GDM1 (cell line): ENCODE data around the gene HTR3B.
"Not testable (repeated sequence)": the region's sequence is repeated elsewhere in the genome, so short reads cannot be mapped to it uniquely, and the experiment has no call there.

Experiments used
- DNase-seq: peaks from one replicate; lab custom pipeline; 2025; lab: John Stamatoyannopoulos, UW

The HTR3B gene

DNA sequence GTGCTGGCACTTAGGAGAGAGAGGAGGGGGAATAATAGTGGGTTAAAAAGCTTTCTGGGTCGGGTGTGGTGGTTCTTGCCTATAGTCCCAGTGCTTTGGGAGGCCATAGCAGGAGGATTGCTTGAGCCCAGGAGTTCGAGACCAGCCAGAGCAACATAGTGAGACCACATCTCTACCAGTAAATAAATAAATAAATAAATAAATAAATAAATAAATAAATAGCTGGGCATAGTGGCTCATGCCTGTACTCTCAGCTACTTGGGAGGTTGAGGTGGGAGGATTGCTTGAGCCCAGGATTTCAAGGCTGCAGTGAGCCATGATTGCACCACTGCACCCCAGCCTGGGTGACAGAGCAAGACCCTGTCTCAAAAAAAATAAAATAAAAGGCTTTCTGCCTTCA, 41.6 kb downstream of the HTR3B start:
- not testable (repeated sequence) for DNase-seq

DNA sequence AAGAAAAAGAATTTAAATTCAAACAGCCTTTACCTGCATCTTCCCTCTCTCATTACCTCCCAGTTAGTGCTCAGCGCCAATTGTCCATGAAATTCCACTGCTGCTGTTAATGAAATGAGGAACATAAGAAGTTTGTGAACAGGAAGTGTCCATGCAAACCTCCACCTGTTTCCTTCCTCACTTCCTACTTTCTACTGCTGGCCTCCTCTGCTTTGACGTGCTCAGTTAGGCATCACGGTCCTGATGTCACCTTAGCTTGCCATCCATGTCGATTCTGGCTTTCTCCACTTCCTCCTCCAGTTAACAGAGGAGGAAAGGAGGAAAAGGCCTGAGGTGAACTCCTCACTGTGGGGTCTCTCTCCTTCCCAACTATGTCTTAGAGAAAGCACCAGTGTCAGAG, 43.4 kb downstream of the HTR3B start:
- DNase-seq = no peak

DNA sequence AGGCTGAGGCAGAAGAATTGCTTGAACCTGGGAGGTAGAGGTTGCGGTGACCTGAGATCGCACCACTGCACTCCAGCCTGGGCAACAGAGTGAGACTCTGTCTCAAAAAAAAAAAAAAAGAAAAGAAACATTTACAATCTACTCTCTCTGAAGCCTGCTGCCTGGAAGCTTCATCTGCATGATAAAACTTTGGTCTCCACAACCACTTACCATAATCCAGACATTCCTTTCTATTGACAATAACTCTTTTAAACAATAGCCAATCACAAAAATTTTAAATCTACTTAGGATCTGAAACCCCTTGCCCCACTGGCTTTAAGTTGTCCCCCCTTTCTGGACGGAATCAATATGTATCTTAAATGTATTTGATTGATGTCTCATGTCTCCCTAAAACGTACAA, 45.3 kb downstream of the HTR3B start:
- DNase-seq = no peak

DNA sequence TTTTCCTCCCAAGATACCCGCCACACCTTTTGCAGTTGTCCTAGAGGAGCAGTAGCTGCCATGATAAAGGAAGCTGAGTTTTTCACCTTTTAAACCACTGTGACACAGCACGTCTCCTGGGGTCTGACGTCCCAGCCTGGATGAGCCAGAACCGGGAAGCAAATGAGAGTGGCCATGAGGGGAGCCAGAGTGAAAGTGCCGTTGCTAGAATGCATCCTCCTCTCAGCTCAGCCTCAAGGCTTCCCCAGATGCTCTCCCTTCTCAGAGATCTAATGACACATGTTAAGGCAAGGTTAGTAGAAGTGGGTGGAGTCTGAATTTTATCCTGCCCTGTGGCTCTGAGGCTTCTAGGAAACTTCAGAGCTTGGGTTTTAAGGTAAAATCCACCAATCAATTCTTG, 46.9 kb downstream of the HTR3B start:
- DNase-seq = no peak

DNA sequence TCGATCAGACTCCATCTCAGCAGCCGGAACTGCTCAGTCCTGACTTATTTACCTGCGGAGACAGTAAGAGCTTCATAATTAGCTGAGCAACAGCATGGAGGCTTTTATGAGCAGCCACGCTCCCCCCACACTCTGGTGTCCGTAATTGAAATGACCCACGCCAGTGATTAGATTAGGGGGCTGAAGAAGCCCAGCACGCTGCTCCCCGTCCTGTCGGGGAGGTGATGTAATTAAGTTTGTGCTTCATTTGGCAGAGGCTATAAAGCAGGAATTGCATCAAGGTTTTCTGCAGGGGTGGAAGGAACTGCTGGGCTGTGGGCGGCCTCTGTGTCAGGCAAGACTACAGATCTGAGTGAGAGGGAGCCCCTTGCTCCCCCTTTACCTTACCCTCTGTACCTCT, 47.5 kb downstream of the HTR3B start:
- DNase-seq = no peak

DNA sequence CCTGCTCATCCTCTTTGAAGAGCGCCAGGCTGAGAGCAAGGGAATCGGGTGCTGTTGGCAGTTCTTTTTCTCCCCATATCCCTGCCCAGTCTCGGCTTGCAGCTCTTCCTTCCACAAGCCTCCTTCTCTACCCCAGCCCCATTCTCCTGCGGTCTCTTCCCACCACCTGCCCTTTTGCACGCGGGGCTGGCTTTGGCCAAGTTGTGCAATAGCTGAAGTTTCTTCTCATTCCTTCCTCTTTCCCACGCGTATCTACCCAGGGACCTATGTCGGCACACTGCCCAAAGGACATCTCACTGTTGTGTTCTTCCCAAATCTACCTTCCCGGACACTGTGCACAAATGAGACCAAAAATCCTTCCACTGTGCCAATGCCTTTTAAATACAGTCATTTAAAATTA, 48.0 kb downstream of the HTR3B start:
- no peak for DNase-seq

DNA sequence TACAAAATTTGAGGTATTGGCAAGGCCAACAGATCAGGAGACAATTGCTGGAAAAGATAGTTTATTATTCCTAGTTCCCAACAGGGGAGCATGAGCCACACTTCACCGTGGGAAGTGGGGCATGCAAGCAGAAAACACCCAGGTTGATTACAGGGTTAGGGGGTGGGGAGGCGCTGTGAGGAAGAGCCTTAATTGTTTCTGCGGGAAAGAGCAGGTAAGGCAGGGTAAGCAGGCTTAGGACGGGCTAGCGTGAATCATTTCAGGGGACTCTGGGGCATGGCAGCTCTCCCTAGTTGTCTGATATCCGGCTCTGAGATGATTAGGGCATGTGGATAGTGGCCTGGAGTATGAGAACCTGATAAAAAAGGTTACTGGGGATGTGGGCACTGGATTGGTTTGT, 49.6 kb downstream of the HTR3B start:
- DNase-seq = no peak

DNA sequence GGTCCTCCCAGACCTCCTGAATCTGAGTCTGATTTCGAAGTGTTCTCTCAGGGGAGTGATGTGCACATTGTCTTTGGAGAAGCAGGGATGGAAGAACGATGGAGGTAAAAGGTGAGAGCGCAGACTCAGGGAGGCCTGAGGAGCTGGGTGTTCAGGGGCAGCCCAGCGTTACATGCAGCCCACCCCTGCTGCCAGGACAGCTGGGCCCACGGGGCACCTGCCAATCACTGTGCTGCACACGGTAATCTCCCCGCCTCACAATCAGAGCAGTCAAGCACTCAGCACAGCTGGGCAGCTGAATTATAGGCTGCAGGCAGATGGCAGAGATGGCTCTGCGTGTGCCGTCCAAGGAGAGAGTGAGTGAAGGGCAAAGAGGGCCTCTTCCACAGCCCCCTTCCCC, 52.4 kb downstream of the HTR3B start:
- DNase-seq = no peak

DNA sequence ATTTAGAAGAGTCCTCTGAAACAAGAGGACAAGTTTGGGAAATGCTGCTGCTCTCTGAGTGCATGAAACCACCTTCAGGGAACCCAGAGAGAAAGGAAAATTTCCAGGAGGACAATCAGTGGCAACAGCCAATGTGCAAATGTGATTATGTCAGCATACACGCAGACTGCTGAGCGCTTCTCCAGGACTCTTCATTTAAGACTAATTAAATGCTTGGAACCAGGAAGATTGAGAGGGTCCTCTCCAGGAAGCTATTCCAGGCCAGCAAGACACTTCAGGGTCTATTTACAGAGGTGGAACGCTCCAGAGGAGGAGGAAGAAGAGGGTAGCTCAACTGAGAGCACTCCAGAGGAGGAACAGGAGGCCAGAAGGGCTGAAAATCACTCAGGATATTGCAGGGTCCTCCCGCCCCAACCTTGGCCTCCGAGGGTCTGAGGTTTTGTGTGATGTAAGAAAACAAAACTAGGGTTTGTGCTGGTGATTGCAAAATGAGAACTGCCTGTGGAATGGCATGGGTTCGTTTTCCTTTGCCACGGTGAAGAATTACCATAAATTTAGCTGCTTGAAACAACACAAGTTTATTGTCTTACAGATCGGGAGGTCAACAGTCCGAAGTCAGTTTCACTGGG, 56.2 kb downstream of the HTR3B start:
- DNase-seq = no peak

DNA sequence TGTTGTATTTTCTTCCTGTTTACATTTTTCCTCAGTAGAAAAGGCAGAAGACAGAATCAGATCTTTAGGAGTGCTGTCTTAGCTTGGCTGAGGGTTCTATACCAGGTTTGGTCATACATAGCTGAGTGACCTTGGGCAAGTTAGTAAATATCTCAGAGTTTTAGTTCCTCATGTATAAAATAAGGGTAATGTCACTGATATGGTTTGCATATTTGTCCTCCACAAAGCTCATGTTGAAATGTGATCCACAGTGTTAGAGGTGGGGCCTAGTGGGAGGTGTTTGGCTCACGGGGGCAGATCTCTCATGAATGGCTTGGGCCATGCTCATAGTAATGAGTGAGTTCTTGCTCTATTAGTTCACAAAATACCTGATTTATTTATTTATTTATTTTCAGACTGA, 62.8 kb downstream of the HTR3B start:
- DNase-seq = no peak

DNA sequence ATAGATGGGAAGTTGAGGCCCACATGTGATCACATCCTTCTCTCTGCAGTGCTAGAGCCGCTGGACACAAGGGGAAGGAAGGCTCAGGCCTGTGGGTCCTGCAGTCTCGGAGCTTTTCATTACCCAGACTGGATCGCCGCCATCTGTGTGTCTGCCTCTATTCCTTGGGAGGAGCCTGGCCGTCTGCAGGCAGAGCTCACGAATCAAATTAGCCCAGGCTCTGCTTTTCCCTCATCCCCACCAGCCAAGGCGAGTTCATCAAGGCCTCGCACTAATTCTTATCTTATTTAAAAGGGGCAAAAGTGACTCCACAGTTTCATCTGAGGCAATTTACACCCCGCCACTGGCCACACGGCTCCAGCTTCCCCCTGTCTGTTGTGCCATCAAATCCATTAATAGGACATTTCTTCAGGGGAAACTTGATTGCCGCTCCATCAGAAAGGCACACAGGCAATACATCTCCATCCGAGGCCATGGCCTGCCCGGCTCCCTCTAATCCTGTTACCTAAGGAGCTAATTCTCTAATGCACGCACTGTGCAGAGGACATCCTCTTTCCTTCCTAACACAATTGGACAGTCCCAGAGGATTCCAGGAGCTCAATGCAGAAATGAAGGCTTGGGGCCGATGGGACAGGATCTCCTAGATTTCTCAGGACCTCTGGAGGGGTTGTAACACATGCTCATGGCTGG, 67.1 kb downstream of the HTR3B start:
- DNase-seq = no peak

DNA sequence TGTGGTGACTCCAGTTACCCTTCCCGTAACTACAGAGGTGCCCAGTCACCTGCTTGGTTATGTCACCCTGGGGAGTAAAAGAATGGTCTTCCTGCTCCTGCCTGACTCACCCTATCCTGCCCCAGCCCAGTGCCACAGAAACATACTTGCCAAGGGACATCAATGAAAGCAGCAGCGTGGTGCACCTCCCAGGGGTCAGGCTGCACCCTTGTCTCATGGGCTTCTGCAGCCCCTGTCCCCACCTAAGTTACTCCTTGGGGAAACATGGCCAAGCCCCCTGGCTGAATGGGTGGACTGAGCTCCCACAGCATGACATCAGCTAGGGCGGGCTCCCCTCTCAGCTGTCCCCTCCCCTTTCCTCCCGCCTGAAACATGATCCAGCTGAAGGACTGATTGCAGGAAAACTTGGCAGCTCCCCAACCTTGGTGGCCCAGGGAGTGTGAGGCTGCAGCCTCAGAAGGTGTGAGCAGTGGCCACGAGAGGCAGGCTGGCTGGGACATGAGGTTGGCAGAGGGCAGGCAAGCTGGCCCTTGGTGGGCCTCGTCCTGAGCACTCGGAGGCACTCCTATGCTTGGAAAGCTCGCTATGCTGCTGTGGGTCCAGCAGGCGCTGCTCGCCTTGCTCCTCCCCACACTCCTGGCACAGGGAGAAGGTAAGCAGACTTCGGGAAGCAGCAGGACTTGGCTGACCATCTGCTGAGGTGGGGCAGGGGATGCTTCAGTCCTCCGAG, 70.3 kb downstream of the HTR3B start, which contains the start of gene HTR3A:
HTR3A (plus strand) TSS at position 368 of the 730 bp plus-strand sequence; CDS start at position 586, 218 bp downstream.
- DNase-seq = no peak

DNA sequence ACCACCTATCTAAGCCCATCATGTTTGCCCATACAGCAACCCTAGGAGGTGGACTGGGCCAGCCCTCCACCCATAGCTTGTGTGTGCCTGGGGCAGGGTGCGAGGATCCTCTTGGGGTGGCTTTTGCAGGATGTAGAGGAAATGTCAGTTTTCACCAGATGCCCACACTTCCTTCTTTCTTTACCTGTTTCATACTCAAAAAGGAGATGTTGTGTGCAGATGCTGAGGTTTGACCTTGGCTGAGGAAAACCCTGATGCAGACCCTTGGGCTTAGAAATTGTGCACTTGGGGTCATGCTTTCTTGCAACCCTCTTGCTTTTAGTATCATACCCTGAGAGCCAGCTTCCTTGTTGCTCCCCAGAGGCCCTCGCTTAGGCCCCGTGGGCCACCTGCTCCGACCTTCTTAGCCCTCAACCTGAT, 72.5 kb downstream of the HTR3B start:
- DNase-seq = no peak

DNA sequence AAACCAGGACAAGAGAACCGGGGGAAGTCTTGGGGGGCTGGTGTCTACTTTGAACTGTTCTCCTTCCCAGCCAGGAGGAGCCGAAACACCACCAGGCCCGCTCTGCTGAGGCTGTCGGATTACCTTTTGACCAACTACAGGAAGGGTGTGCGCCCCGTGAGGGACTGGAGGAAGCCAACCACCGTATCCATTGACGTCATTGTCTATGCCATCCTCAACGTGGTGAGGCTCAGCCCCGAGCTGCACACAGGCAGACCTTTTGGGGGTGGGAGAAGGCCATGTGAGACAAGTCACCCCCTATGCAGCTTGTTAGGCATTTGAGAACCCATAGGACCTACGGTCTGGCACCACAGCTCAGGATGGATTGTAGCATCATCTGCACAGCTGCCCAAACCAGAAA, 73.1 kb downstream of the HTR3B start:
- DNase-seq = no peak

DNA sequence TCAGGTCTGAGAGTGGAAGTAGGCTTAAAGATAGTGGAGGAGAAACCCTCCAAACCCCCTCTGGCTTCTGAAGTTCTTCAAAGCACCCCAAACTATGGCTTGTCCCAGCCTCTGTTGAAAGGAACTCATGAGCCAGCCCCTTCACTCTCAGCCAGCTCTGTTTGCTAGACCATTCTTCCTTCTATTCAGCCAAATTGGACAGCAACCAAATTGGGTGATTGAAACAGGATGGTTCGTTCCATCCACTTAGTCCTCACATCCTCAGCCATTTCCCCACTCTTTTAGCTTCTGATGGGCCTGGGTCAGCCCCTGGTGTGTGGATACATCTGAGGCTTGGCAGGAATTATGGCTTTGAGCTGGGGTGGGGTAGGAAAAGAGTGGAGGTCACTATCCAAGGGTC, 74.8 kb downstream of the HTR3B start:
- DNase-seq = no peak

DNA sequence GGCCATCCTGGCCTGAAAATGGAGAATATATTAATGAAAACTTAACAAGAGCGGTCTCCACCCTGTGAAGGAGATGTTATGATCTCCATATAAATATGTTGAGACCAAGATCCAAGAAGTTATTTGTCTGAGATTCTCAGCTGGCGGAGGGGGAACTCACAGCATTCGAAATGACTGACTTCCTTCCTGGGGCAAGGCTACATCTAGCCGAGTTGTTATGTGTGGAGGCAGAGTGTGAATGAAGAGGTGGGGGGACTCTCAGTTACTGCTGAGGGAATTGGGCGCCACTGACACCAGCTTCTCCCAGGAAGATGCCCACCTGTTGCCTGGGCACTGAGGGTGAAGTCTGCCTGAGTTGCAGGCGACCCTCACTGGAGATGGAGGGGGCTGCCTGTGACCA, 76.2 kb downstream of the HTR3B start:
- DNase-seq = no peak

DNA sequence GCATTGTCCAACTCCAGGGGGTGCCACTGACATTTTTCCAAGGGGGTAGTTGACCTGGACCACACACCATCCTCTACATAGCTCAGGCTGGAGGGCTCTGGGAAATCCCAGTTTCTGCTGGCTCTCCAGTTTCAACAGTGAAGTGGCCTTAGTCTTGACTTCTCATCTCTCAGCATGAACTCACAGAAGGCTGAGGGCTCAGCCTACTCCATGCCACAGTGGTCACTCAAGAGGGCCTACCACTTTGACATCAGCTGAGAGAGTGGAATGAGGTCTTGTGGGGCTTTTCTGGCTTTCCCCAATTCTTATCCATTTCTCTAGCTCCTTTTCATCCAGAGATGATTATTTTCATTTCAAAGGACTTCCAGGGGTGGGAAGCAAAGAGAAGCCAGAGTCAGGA, 77.7 kb downstream of the HTR3B start:
- no peak for DNase-seq

DNA sequence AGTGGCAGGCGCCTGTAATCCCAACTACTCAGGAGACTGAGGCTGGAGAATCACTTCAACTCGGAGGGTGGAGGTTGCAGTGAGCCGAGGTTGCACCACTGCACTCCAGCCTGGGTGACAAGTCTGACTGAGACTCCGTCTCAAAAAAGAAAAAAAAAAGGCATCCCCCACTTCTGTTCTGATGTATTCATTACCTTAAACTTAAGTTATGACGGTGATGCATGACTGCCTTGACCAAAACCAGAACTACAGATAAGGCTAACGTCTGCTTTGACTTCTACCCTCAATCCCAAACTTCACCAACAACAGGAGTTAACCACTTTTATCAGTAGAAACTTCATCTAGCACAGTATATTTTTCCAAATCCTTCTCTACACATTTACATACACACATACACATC, 80.2 kb downstream of the HTR3B start:
- no peak for DNase-seq

DNA sequence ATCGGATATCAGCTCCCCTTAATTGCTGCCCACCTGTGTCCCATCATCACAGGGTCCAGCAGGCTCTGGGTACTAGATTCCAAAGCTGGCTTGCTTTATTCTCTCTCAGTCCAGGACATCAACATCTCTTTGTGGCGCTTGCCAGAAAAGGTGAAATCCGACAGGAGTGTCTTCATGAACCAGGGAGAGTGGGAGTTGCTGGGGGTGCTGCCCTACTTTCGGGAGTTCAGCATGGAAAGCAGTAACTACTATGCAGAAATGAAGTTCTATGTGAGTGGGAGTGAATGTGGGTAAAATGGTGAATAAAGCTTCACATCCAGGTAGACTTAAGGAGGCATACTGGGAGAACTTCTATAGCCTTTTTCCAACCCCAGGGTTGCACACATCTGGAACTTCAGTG, 81.3 kb downstream of the HTR3B start:
- no peak for DNase-seq

DNA sequence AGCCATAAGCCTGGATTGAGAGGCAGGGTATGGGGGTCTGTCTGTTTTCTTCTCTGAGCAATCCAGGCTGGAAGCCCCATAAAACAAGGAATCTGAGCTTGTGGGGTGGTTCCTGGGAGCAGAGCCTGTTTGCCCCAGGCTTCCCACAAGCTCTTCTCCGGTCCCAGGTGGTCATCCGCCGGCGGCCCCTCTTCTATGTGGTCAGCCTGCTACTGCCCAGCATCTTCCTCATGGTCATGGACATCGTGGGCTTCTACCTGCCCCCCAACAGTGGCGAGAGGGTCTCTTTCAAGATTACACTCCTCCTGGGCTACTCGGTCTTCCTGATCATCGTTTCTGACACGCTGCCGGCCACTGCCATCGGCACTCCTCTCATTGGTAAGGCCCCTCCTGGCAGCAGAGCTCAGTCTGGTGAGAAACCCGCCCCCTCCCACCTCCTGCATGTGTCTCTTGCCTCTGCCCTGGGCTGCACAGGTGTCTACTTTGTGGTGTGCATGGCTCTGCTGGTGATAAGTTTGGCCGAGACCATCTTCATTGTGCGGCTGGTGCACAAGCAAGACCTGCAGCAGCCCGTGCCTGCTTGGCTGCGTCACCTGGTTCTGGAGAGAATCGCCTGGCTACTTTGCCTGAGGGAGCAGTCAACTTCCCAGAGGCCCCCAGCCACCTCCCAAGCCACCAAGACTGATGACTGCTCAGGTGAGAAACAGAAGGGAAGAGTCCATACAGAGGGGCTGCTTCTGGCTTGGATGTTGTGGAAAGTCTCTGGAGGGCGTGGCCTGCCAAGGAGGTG, 82.0 kb downstream of the HTR3B start:
- DNase-seq = no peak

DNA sequence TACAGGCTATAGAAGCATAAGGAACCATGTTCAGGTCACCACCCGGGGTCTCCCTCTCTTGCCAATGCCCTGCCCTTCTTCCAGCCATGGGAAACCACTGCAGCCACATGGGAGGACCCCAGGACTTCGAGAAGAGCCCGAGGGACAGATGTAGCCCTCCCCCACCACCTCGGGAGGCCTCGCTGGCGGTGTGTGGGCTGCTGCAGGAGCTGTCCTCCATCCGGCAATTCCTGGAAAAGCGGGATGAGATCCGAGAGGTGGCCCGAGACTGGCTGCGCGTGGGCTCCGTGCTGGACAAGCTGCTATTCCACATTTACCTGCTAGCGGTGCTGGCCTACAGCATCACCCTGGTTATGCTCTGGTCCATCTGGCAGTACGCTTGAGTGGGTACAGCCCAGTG, 84.8 kb downstream of the HTR3B start:
- no peak for DNase-seq

DNA sequence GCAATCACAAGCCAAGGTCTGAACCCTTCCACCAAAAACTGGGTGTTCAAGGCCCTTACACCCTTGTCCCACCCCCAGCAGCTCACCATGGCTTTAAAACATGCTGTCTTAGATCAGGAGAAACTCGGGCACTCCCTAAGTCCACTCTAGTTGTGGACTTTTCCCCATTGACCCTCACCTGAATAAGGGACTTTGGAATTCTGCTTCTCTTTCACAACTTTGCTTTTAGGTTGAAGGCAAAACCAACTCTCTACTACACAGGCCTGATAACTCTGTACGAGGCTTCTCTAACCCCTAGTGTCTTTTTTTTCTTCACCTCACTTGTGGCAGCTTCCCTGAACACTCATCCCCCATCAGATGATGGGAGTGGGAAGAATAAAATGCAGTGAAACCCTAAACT, 85.3 kb downstream of the HTR3B start:
- DNase-seq = no peak

DNA sequence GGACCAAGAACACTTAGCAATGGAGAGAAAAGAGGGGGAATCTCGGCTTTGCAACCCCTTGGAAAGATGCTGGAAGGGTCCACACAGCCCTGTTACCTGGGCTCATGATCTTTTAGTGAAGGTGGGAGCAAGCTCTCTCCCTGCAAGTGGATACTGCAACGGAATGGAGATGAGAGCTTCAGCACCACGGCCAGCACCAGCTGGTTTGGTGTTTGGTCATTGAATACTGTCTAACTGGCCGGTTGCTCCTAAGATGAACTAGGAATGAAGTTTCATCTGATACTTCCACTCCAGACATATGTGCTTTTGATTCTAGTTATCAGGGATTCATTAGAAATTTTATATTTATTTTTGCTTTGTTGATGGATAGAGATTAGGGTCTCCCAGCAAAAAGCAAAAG, 86.6 kb downstream of the HTR3B start:
- no peak for DNase-seq
